ENCODE measurements around the gene RGS3.

The RGS3 gene

DNA sequence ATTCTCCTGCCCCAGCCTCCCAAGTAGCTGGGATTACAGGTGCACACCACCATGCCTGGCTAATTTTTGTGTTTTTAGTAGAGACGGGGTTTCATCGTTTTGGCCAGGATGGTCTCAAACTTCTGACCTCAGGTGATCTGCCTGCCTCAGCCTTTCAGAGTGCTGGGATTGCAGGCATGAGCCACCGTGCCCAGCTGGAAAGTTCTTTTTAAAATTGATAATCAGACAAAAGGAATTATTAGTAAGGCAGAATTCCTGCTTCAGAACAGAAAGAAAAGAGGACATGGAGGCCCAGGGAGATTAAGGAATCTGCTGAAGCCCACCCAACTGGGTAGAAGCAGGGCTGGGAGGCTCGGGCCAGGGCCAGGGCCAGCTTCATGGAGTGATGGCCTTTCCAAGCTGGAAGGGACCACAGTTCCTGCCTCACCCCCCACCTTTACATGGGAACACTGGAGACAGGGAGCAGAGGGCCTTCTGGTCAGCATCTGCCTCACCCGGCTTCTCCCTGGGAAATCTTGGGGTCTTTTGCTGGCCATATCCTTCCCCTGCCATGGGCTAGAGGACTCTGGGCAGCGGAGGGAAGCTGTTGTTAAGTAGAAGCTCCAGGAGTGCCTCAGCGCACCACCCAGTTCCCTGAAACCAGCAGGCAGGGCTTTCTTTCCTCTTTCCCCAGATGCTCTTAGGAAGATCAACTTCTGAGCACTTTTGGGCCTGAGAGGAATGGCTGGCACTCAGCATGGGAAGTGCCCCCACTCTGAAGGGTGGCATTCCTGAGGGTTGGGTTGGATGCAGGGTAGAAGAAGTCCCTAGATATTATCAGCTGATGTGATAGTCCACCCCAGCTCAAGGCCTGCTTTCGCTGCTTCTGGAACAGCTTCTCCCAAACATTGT lies 70.1 kb downstream of the RGS3 start:
- no peak for DNase-seq
- peak overlapping the region in 1 of 2 donors; percentile 48 for H3K27ac Mint-ChIP-seq
- no peak for ATAC-seq
- no peaks in the 10 kb centered on the region for H3K9me3 Mint-ChIP-seq
- H3K4me1 Mint-ChIP-seq: peaks cover 45% of the 10 kb centered on the region
- H3K27me3 Mint-ChIP-seq: no peaks in the 10 kb centered on the region
- H3K4me3 Mint-ChIP-seq: no peak overlapping the region

DNA sequence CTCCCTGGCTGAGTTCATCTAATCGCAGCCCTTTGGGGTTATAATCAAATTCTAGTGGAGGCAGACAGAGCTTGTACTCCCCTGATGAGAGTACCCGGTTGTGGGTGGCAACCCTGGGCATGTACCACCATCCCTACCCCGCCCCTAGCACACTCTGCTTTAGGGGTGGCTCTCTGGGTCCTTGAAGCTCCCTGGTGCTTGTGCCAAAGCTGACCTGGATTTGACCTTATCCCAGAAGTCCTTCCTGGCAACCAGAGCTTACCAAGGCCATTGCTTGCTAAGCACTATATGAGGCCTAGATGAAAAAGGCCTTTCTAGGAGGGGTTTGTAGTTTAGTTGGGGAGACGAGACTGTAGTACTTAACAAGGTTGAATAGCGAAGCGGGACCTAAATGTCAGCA lies 72.2 kb downstream of the RGS3 start:
- H3K4me1 Mint-ChIP-seq: peaks cover 42% of the 10 kb centered on the region
- ATAC-seq (no peak), DNase-seq (no peak)
- H3K27ac Mint-ChIP-seq: peak overlapping the region in 1 of 2 donors; percentile 40
- H3K9me3 Mint-ChIP-seq: no peaks in the 10 kb centered on the region
- no peaks in the 10 kb centered on the region for H3K27me3 Mint-ChIP-seq
- no peak overlapping the region for H3K4me3 Mint-ChIP-seq

- Mint-ChIP-seq H3K27ac (no peak overlapping the region), H3K4me1 (peaks cover 44% of the 10 kb centered on the region), H3K4me3 (no peak overlapping the region), H3K9me3 (no peaks in the 10 kb centered on the region), H3K27me3 (no peaks in the 10 kb centered on the region)
- DNase-seq: no peak
- no peak for ATAC-seq
Observed at GRCh38 chr9:113536166-113536482, 72.6 kb downstream of the RGS3 start.

DNA sequence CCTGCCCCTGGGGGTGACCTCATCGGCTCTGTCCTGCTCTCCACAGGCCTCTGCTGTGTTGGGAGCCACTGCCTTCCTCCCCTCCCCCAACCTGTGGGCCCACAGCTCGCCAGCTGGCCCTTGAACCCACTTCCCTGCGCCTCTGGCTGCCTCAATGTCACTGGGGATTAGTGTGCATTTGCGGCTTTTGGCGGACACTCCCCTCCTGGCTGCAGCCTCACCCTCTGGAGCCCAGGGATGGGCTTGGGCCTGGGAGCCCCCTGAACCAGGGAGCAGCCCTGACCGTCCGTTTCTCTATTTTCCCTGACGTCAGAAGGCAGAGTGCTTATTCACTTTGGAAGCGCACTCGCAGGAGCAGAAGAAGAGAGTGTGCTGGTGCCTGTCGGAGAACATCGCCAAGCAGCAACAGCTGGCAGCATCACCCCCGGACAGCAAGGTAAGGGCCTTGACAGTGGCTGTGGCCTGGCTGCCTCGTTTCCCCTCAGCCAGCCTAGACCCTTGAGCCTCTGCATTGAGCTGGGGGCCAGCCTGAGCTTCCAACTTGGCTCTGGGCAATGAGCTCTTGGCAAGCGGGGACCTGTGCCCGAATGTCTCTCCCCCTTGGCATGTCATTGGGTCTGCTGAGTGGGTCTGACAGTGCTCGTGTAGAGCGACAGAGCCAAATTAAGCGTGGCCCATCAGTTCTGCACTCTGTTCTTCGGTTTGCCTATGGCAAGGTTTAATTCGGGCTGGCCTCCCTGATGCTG lies 73.1 kb downstream of the RGS3 start:
- DNase-seq (no peak), ATAC-seq (no peak)
- H3K27ac Mint-ChIP-seq: peak overlapping the region in 1 of 2 donors; percentile 16
- no peak overlapping the region for H3K4me3 Mint-ChIP-seq
- no peaks in the 10 kb centered on the region for H3K9me3 Mint-ChIP-seq
- H3K27me3 Mint-ChIP-seq: no peaks in the 10 kb centered on the region
- H3K4me1 Mint-ChIP-seq: peaks cover 49% of the 10 kb centered on the region

GRCh38 chr9:113537229-113537810 lies 73.8 kb downstream of the RGS3 start:
- Mint-ChIP-seq H3K27ac (peak overlapping the region; percentile 69 to 82), H3K4me1 (peaks cover 50% of the 10 kb centered on the region), H3K9me3 (no peaks in the 10 kb centered on the region), H3K4me3 (no peak overlapping the region), H3K27me3 (no peaks in the 10 kb centered on the region)
- ATAC-seq (no peak), DNase-seq (no peak)

DNA sequence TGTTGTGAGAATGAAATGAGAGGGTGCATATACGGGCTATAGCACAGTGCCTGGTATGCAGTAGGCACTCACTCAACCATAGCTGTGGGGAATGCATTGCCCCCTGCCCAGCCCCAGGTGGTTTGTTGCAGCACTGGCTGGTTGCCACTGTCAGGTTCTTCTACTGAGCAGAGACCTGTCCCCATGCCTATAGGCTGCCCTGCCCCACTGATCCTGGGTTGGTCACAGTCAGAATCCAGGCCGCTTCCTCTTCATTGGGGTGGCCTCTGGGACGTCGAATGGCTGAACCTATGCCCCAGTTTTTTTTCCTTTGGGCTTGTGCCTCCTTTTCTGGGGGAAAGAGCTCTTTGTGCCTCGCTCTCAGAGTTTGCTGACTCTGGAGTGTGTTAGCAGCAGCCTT lies 74.6 kb downstream of the RGS3 start:
- Mint-ChIP-seq H3K9me3 (no peaks in the 10 kb centered on the region), H3K4me3 (no peak overlapping the region), H3K4me1 (peaks cover 54% of the 10 kb centered on the region), H3K27me3 (no peaks in the 10 kb centered on the region), H3K27ac (no peak overlapping the region)
- no peak for DNase-seq
- ATAC-seq: no peak

DNA sequence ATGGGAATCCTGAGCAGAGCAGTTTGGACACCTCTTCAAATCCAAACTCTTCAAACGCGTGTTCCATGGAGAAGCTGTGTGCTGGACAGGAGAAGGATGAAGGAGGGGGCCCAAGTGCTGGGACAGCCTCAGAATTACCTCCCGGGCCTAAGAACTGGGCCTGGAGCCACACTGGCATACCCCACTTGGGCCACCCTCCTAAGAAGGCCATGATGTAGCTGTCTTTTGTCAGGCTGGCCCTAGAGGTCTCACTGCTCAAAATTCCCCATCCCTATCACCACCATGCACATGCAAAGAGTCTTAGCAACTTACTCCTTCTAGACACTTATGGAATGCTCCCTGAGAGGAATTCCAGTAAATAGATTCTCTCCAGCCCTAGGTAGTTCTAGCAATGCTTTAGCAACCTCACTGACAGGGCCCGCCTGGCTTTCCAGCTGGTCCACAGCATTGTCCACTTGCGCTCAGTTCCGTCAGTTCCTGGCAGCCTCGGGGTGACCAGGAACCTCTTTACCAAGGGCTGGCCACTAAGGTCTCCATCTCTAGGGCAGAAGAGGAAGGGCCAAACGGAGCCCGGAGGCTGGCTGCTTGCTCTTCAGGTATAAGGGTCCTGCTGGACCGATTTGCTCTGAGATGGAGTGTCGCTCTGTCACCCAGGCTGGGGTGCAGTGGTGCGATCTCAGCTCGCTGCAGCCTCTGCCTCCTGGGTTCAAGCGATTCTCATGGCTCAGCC lies 75.3 kb downstream of the RGS3 start:
- H3K27ac Mint-ChIP-seq: no peak overlapping the region
- no peak for DNase-seq
- no peaks in the 10 kb centered on the region for H3K9me3 Mint-ChIP-seq
- H3K27me3 Mint-ChIP-seq: no peaks in the 10 kb centered on the region
- H3K4me1 Mint-ChIP-seq: peaks cover 59% of the 10 kb centered on the region
- no peak for ATAC-seq
- no peak overlapping the region for H3K4me3 Mint-ChIP-seq

- Mint-ChIP-seq H3K4me3 (no peak overlapping the region), H3K27me3 (no peaks in the 10 kb centered on the region), H3K4me1 (peaks cover 69% of the 10 kb centered on the region), H3K27ac (no peak overlapping the region), H3K9me3 (no peaks in the 10 kb centered on the region)
- no peak for DNase-seq
- no peak for ATAC-seq
Observed at GRCh38 chr9:113540466-113540865, 76.9 kb downstream of the RGS3 start.

DNA sequence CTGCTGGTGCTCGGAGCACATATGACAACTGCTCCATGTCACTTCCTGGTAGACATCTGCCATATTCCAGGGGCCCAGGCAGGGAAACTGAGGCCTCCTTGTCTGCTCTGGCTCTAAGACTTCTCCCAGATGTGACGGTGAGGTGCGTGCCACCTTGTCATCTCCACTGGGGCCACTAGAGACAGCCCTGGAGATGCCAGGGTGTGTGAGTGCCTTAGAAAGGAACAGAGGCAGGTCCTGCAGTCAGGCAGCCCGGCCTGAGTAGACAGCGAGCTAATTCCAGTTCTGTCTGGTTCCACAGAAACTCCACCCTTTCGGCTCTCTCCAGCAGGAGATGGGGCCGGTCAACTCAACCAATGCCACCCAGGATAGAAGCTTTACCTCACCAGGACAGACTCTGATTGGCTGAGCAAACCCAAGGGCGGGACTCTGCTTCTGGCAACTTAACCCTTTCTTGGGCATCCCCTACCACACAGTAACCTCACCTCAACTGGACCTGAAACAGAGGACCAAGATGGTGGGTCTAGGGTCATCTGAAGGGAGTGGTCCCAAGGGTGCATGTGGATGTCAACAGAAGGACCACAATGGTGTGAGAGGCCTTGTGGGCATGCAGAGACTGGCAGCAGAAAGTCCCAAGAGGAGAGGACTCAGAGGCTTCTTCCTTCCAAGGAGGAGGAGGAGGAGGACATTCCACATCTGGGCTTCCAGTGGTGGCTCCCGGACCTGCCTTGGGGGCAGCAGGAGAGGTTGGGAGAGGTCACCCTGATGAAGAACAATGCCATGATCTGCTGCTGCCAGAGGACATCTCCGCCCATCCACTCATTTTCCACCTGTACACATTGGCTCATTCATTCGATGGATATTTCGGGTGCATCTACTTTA lies 77.7 kb downstream of the RGS3 start:
- Mint-ChIP-seq H3K27me3 (no peaks in the 10 kb centered on the region), H3K4me1 (peaks cover 70% of the 10 kb centered on the region), H3K4me3 (no peak overlapping the region), H3K9me3 (no peaks in the 10 kb centered on the region), H3K27ac (peak overlapping the region in 1 of 2 donors; percentile 87)
- ATAC-seq (no peak), DNase-seq (no peak)

DNA sequence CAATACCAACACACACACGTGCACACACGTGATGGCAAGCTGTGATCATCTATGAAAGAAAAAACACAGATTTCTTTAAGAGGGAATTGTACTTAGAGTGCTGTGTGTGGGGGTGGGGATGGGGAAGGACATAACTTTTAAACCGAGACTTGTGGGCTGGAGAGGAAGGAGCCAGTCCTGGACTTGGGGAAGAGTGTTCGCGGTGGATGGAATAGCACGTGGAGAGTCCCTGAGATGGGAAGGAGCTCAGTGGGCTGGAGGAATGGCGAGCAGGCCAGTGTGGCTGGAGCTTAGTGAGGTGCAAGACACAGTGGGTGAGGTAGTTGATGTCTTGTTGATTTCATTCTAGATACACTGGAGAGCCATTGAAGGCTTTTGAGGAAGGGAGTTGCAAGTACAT lies 78.5 kb downstream of the RGS3 start:
- Mint-ChIP-seq H3K4me3 (no peak overlapping the region), H3K27me3 (no peaks in the 10 kb centered on the region), H3K4me1 (peaks cover 70% of the 10 kb centered on the region), H3K9me3 (no peaks in the 10 kb centered on the region), H3K27ac (peak overlapping the region in 1 of 2 donors; percentile 87)
- no peak for ATAC-seq
- DNase-seq: no peak

DNA sequence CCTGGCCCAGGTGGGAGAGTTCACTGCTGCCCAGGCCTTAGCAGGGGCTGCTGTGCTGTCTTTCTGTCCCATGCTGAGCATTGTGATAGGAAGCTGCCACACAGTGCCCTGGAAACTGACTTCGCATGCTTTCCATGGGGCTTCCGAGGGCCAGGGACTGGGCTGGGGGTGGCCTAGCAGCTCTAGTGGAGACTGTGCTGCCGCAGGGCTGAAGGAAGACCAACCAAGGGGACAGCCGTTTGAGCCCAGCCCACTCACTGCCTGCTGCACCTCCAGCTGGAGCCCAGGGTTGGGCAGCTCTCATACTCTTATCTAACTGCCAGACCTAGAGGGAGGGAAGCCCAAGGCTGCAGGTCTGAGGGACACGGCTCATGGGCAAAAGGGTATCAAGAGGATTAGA lies 79.2 kb downstream of the RGS3 start:
- DNase-seq (no peak), ATAC-seq (no peak)
- Mint-ChIP-seq H3K27ac (peak overlapping the region in 1 of 2 donors; percentile 72), H3K4me3 (no peak overlapping the region), H3K4me1 (peaks cover 70% of the 10 kb centered on the region), H3K9me3 (no peaks in the 10 kb centered on the region), H3K27me3 (no peaks in the 10 kb centered on the region)

DNA sequence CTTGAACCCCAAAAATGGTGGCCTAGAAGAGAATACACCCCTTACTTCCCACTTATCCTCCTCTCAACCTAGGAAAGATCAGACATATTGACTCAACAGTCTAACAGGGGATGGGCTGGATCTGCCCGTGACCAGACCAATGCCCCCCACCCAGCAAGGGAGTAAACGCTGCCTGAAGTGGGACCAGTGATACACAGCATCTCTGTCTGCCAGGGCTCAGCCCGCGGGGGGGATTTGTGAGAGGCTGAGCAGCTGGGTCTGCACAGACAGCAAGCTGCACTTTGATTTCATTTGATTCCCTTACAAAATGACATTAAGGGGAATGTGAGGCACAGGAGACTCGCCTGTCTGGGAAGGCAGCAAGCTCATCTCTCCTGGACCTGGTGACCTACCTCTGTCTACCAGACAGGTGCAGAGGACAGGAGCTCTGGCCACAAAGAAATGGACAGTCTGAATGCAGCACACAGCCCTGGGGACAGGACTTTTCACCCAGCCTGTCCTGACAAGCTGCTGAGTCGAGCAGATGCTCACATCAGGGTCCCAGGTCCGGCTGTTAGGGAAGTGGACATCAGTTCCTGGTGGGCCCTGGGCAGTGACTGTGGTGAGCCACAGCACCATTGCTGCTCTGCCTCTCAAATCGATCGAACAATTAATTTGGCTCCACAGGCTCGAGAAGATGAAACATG lies 79.9 kb downstream of the RGS3 start:
- no peak overlapping the region for H3K4me3 Mint-ChIP-seq
- DNase-seq: no peak
- no peak for ATAC-seq
- peaks cover 77% of the 10 kb centered on the region for H3K4me1 Mint-ChIP-seq
- H3K9me3 Mint-ChIP-seq: no peaks in the 10 kb centered on the region
- H3K27me3 Mint-ChIP-seq: no peaks in the 10 kb centered on the region
- peak overlapping the region in 1 of 2 donors; percentile 72 for H3K27ac Mint-ChIP-seq

GRCh38 chr9:113543982-113544303 lies 80.4 kb downstream of the RGS3 start:
- no peaks in the 10 kb centered on the region for H3K27me3 Mint-ChIP-seq
- H3K27ac Mint-ChIP-seq: no peak overlapping the region
- DNase-seq (no peak), ATAC-seq (no peak)
- H3K4me3 Mint-ChIP-seq: no peak overlapping the region
- H3K4me1 Mint-ChIP-seq: peaks cover 82% of the 10 kb centered on the region
- H3K9me3 Mint-ChIP-seq: no peaks in the 10 kb centered on the region

- Mint-ChIP-seq H3K4me1 (peaks cover 80% of the 10 kb centered on the region), H3K4me3 (no peak overlapping the region), H3K27me3 (no peaks in the 10 kb centered on the region), H3K27ac (no peak overlapping the region), H3K9me3 (no peaks in the 10 kb centered on the region)
- DNase-seq: no peak
- no peak for ATAC-seq
Observed at GRCh38 chr9:113545068-113545467, 81.5 kb downstream of the RGS3 start.

Data from stimulated activated naive CD8-positive, alpha-beta T cell treated with anti-CD3 and anti-CD28 coated beads, Interleukin-15, amount 100 ng/mL, for 72 hours (primary cell).